H9 (cell line): Measurements from ENCODE around the gene JAML. TPM values are rescaled to one million over a fixed set of nuclear protein-coding genes. Genes with fewer than 3 reads are reported as not detected.

Experiments
- DNase-seq: peaks from one replicate; pipeline ENCODE4 v3.0.0-alpha.2; 2017
- H2AFZ ChIP-seq: one replicate; pipeline ENCODE4 v1.6.1; 2013; ENCODE audit warnings: mild to moderate bottlenecking, low read length, control low read depth, moderate library complexity
- H2AK5ac ChIP-seq: 2 replicates; pipeline ENCODE4 v1.6.1; 2013; ENCODE audit warnings: low read length, control low read depth, mixed read lengths; ENCODE audit not compliant: insufficient read length
- H2BK120ac ChIP-seq: one replicate; pipeline ENCODE4 v1.6.1; 2013; ENCODE audit warnings: low read depth, mild to moderate bottlenecking, low read length, control low read depth, inconsistent platforms; ENCODE audit not compliant: poor library complexity, severe bottlenecking
- H2BK12ac ChIP-seq: 2 replicates; pipeline ENCODE4 v1.6.1; 2013; ENCODE audit warnings: low read length, control low read depth, mixed read lengths, low read depth; ENCODE audit not compliant: insufficient read length
- H2BK15ac ChIP-seq: 2 replicates; pipeline ENCODE4 v1.6.1; 2013; ENCODE audit warnings: low read depth, low read length, control low read depth
- H2BK20ac ChIP-seq: one replicate; pipeline ENCODE4 v1.6.1; 2013; ENCODE audit warnings: low read depth, mild to moderate bottlenecking, low read length, control low read depth, inconsistent platforms; ENCODE audit not compliant: poor library complexity, severe bottlenecking
- H2BK5ac ChIP-seq: 2 replicates; pipeline ENCODE4 v1.6.1; 2013; ENCODE audit warnings: low read length, control low read depth, mixed read lengths; ENCODE audit not compliant: insufficient read length
- H3K14ac ChIP-seq: 2 replicates; pipeline ENCODE4 v1.6.1; 2013; ENCODE audit warnings: low read length, control low read depth; ENCODE audit not compliant: insufficient read depth
- H3K18ac ChIP-seq: 2 replicates; pipeline ENCODE4 v1.6.1; 2013; ENCODE audit warnings: low read depth, mild to moderate bottlenecking, mixed read lengths, low read length, control low read depth; ENCODE audit not compliant: insufficient read length
- H3K23ac ChIP-seq: 2 replicates; pipeline ENCODE4 v1.6.1; 2013; ENCODE audit warnings: low read length, control low read depth, mixed read lengths, low read depth; ENCODE audit not compliant: insufficient read length
- H3K23me2 ChIP-seq: 2 replicates; pipeline ENCODE4 v1.6.1; 2013; ENCODE audit warnings: low read depth, mild to moderate bottlenecking, mixed read lengths, low read length, control low read depth; ENCODE audit not compliant: insufficient read length, poor library complexity, severe bottlenecking
- H3K27ac ChIP-seq: 2 replicates; pipeline ENCODE4 v1.5.1; 2013; ENCODE audit warnings: low read length, control low read depth, mixed read lengths, low read depth; ENCODE audit not compliant: insufficient read length
- H3K27me3 ChIP-seq: 2 replicates; pipeline ENCODE4 v1.6.1; 2013; ENCODE audit warnings: low read length, control low read depth, inconsistent platforms; ENCODE audit not compliant: insufficient read depth
- H3K4ac ChIP-seq: 2 replicates; pipeline ENCODE4 v1.6.1; 2013; ENCODE audit warnings: low read depth, mild to moderate bottlenecking, control low read depth, inconsistent platforms, low read length, moderate library complexity
- H3K4me1 ChIP-seq: 2 replicates; pipeline ENCODE4 v1.6.1; 2013; ENCODE audit warnings: low read length, control low read depth, inconsistent platforms; ENCODE audit not compliant: insufficient read depth
- H3K4me2 ChIP-seq: 2 replicates; pipeline ENCODE4 v1.6.1; 2013; ENCODE audit warnings: low read length, control low read depth, mixed read lengths; ENCODE audit not compliant: insufficient read length, insufficient read depth
- H3K56ac ChIP-seq: 2 replicates; pipeline ENCODE4 v1.6.1; 2013; ENCODE audit warnings: low read depth, mild to moderate bottlenecking, mixed read lengths, low read length, control low read depth; ENCODE audit not compliant: insufficient read length
- H3K79me1 ChIP-seq: 2 replicates; pipeline ENCODE4 v1.6.1; 2013; ENCODE audit warnings: low read depth, mild to moderate bottlenecking, moderate library complexity, low read length, control low read depth, inconsistent platforms; ENCODE audit not compliant: insufficient read depth, poor library complexity, severe bottlenecking
- H3K79me2 ChIP-seq: 2 replicates; pipeline ENCODE4 v1.6.1; 2013; ENCODE audit warnings: low read length, control low read depth, inconsistent platforms; ENCODE audit not compliant: insufficient read depth
- H3K9ac ChIP-seq: 2 replicates; pipeline ENCODE4 v1.6.1; 2013; ENCODE audit warnings: low read length, control low read depth, mixed read lengths; ENCODE audit not compliant: insufficient read length; ENCODE audit errors: extremely low read depth
- H3K9me3 ChIP-seq: one replicate; pipeline ENCODE4 v1.6.1; 2013; ENCODE audit warnings: low read depth, low read length, inconsistent platforms; ENCODE audit not compliant: control insufficient read depth
- H3T11ph ChIP-seq: one replicate; pipeline ENCODE4 v1.6.1; 2013; ENCODE audit warnings: mild to moderate bottlenecking, low read length, control low read depth, inconsistent platforms
- H4K20me1 ChIP-seq: one replicate; pipeline ENCODE4 v1.6.1; 2013; ENCODE audit not compliant: control insufficient read depth, insufficient read length, insufficient read depth
- H4K5ac ChIP-seq: 2 replicates; pipeline ENCODE4 v1.6.1; 2013; ENCODE audit warnings: low read depth, mild to moderate bottlenecking, mixed read lengths, low read length, control low read depth; ENCODE audit not compliant: insufficient read length
- H4K8ac ChIP-seq: replicated peaks from 2 replicates; pipeline ENCODE4 v1.6.1; 2013; ENCODE audit warnings: low read length, control low read depth, mixed read lengths, low read depth; ENCODE audit not compliant: insufficient read length
- H4K91ac ChIP-seq: 2 replicates; pipeline ENCODE4 v1.6.1; 2013; ENCODE audit warnings: low read depth, mild to moderate bottlenecking, moderate library complexity, mixed read lengths, low read length, control low read depth; ENCODE audit not compliant: insufficient read length
- H3K27ac Mint-ChIP-seq, 3 experiments: 2 replicates in 2 of 3; 3 replicates in 1 of 3; pipeline ENCODE4 v1.8.0; 2020 to 2021; ENCODE audit warnings: mixed read lengths in 3 of 3, mild to moderate bottlenecking in 1 of 3, moderate library complexity in 1 of 3
- H3K27me3 Mint-ChIP-seq: 2 replicates; pipeline ENCODE4 v1.8.0; 2021; ENCODE audit warnings: low read depth, mild to moderate bottlenecking, moderate library complexity, mixed read lengths
- H3K36me3 Mint-ChIP-seq, 3 experiments: 2 replicates in 2 of 3; 3 replicates in 1 of 3; pipeline ENCODE4 v1.8.0; 2020 to 2021; ENCODE audit warnings: low read depth in 3 of 3, mixed read lengths in 3 of 3; ENCODE audit not compliant: insufficient read depth in 1 of 3
- H3K4me1 Mint-ChIP-seq, 2 experiments: 2 replicates each; pipeline ENCODE4 v1.8.0; 2020; ENCODE audit warnings: mixed read lengths in 2 of 2
- H3K4me3 Mint-ChIP-seq, 2 experiments: 2 replicates in 1 of 2; 3 replicates in 1 of 2; pipeline ENCODE4 v1.8.0; 2020 to 2021; ENCODE audit warnings: mild to moderate bottlenecking in 2 of 2, mixed read lengths in 2 of 2, moderate library complexity in 1 of 2
- H3K9me3 Mint-ChIP-seq, 2 experiments: 2 replicates in 1 of 2; 3 replicates in 1 of 2; pipeline ENCODE4 v1.8.0; 2020; ENCODE audit warnings: mild to moderate bottlenecking in 2 of 2, mixed read lengths in 2 of 2, moderate library complexity in 1 of 2
- CTCF ChIP-seq: fragments of 200-600 bp; sonication (generic); conservative IDR thresholded peaks from 3 replicates; pipeline ENCODE4 v1.8.0; 2021; ENCODE audit warnings: antibody characterized with exemption, mild to moderate bottlenecking
- WGBS: extraction: QIAGEN DNeasy Blood & Tissue Kit; methylation state at CpG from one replicate; pipeline ENCODE4 v1.1.7; 2013; ENCODE audit warnings: missing lambda C conversion rate, low lambda C conversion rate, mixed read lengths; ENCODE audit not compliant: insufficient read length; ENCODE audit errors: extremely low coverage; 5-methylcytosine and 5-hydroxymethylcytosine counted together
- total RNA-seq: library from RNA; stranded (reverse); gene quantifications from 2 replicates; pipeline ENCODE4 v1.2.1, GENCODE V29; 2021

Gene JAML
- total RNA-seq, 1 experiment from 2014 or later, result 0.48 TPM

- H4K8ac ChIP-seq, result no peak overlapping the region
- DNase-seq, result no peak
- Mint-ChIP-seq H3K9me3 (peaks cover 0 to 6% of the 10 kb centered on the region in 2 experiments; a peak in 3 of 5 replicates), H3K27me3 (peaks cover 3% of the 10 kb centered on the region; the same call in 1 of the 2 replicates), H3K27ac (peak overlapping the region; percentile 2 to 59 (median 59); a peak in 4 of 7 replicates), H3K36me3 (peaks cover 0 to 14% (median 0%) of the 10 kb centered on the region in 3 experiments; a peak in 3 of 7 replicates), H3K4me3 (peak overlapping the region in 1 of 2 experiments; percentile 19; a peak in 2 of 5 replicates), H3K4me1 (peaks cover 51 to 53% of the 10 kb centered on the region in 2 experiments)
- H3K4me2 ChIP-seq, result no peak overlapping the region
- no peaks in the 10 kb centered on the region for H3K9me3 ChIP-seq
- no peak overlapping the region for H3K14ac ChIP-seq
- H2BK120ac ChIP-seq, result no peak overlapping the region
- no peak overlapping the region for H3K27ac ChIP-seq
- no CpG with 5 or more reads among the region's 2 CpGs for WGBS
- no peak for TF ChIP-seq CTCF
- H2BK12ac ChIP-seq, result no peak overlapping the region
- H2AFZ ChIP-seq, result no peak overlapping the region
- no peaks in the 10 kb centered on the region for H3K27me3 ChIP-seq
- H2BK20ac ChIP-seq, result no peak overlapping the region
- H3K56ac ChIP-seq, result no peak overlapping the region
- no peak overlapping the region for H3K23ac ChIP-seq
- no peaks in the 10 kb centered on the region for H4K20me1 ChIP-seq
- no peak overlapping the region for H4K91ac ChIP-seq
- no peak overlapping the region for H3K4ac ChIP-seq
- no peak overlapping the region for H3K9ac ChIP-seq
- H2BK5ac ChIP-seq, result no peak overlapping the region
- H3K79me1 ChIP-seq, result no peaks in the 10 kb centered on the region
- H3T11ph ChIP-seq, result no peak overlapping the region
- 0 out of 2 replicates have a peak overlapping the region, but pooled peaks have one; percentile 86 for H2BK15ac ChIP-seq
- H3K4me1 ChIP-seq, result peaks cover 27% of the 10 kb centered on the region
- no peaks in the 10 kb centered on the region for H3K79me2 ChIP-seq
- no peak overlapping the region for H2AK5ac ChIP-seq
- H3K23me2 ChIP-seq, result no peaks in the 10 kb centered on the region
- H4K5ac ChIP-seq, result no peak overlapping the region
- H3K18ac ChIP-seq, result no peak overlapping the region
Observed at GRCh38 chr11:118212781-118213191, 12.0 kb downstream of the JAML start.
